ENCODE data around the gene MAP4K1.

MAP4K1 gene

GRCh38 chr19:38624822-38625221 lies 7.1 kb upstream of the MAP4K1 start:
- intact Hi-C loops (cut with DNase I; ENCODE audit: low total_unique reads), result no loop called here
- DNase-seq, result no peak
- Histone ChIP-seq H3K4me1 (peaks cover 0 to 9% (median 5%) of the 10 kb centered on the region in 4 donors), H3K36me3 (peaks cover 87 to 96% (median 87%) of the 10 kb centered on the region in 3 donors), H3K27ac (no peak overlapping the region), H3K9me3 (no peaks in the 10 kb centered on the region), H3K27me3 (no peaks in the 10 kb centered on the region), H3K4me3 (no peak overlapping the region)
- TF ChIP-seq, protein P1, sequence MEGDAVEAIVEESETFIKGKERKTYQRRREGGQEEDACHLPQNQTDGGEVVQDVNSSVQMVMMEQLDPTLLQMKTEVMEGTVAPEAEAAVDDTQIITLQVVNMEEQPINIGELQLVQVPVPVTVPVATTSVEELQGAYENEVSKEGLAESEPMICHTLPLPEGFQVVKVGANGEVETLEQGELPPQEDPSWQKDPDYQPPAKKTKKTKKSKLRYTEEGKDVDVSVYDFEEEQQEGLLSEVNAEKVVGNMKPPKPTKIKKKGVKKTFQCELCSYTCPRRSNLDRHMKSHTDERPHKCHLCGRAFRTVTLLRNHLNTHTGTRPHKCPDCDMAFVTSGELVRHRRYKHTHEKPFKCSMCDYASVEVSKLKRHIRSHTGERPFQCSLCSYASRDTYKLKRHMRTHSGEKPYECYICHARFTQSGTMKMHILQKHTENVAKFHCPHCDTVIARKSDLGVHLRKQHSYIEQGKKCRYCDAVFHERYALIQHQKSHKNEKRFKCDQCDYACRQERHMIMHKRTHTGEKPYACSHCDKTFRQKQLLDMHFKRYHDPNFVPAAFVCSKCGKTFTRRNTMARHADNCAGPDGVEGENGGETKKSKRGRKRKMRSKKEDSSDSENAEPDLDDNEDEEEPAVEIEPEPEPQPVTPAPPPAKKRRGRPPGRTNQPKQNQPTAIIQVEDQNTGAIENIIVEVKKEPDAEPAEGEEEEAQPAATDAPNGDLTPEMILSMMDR (IDR thresholded peaks at IDR 0.05), result no peak

DNA sequence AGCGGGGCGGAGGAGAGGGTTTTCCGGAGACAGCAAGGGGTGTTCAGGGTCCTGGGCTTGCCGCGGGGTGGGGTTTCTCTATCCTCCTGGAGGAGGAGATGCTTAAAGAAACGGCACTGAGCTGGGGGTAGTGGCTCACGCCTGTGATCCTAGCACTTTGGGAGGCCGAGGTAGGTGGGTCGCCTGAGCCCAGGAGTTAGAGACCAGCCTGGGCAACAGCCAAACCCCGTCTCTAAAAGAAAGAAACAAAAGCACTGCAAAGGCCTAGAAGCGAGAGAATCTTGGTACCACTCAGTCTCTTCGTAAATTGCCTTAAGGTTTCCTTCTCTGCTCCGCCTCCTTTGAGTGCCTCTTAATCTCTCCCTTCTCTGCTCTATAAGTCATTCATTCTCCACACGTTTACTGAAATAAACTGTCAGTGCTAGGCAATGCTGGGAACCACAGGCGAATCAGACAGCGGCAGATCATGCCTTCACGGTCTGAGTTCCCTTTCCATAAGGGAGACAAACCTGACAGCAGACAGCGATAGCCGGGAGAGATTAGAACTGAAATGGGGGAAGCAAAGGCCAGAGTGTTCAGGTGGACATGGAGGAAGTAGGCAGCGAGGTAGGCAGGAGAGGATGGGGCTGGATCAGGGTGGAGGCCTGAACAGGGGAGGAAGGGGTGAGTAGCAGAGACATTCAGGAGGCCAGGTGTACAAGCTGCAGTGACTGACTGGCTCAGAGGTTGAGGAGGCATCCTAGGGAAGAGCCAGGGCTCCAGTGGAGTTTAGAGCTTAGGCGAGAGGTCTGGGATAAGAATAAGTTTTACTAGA lies 1.8 kb upstream of the MAP4K1 start:
- DNase-seq, result no peak
- Histone ChIP-seq H3K4me3 (peak overlapping the region; percentile 90 to 98), H3K27me3 (no peaks in the 10 kb centered on the region), H3K27ac (peak overlapping the region; percentile 80 to 83), H3K9me3 (no peaks in the 10 kb centered on the region), H3K36me3 (peaks cover 39 to 44% (median 39%) of the 10 kb centered on the region in 3 donors), H3K4me1 (peaks cover 0 to 25% (median 19%) of the 10 kb centered on the region in 4 donors)
- intact Hi-C loops (cut with DNase I; ENCODE audit: low total_unique reads), result loop anchor here (5.0 to 10.0 kb wide), 2 partner anchors 222 to 285 kb away; no protein-coding TSS in a partner anchor
- TF ChIP-seq, protein P1 (IDR thresholded peaks at IDR 0.05), result no peak

- Histone ChIP-seq H3K27ac (peak within 1 kb of the TSS; percentile 80 to 83), H3K4me1 (peaks cover 0 to 25% (median 19%) of the 10 kb centered on the region in 4 donors), H3K9me3 (no peaks in the 10 kb centered on the region), H3K36me3 (peaks cover 31 to 36% (median 31%) of the 10 kb centered on the region in 3 donors), H3K27me3 (no peaks in the 10 kb centered on the region), H3K4me3 (peak within 1 kb of the TSS; percentile 90 to 98)
- DNase-seq, result peak; percentile 99 to 100
- TF ChIP-seq, protein P1 (IDR thresholded peaks at IDR 0.05), result no peak
- intact Hi-C loops (cut with DNase I; ENCODE audit: low total_unique reads), result loop anchor here (5.0 to 10.0 kb wide), 2 partner anchors 221 to 286 kb away; no protein-coding TSS in a partner anchor
Observed at GRCh38 chr19:38618590-38619360, 1.0 kb upstream of the MAP4K1 start, which contains the start of gene EIF3K. EIF3K (plus strand) TSS chr19:38619188; CDS start chr19:38619269, 81 bp downstream.

- TF ChIP-seq, protein P1 (IDR thresholded peaks at IDR 0.05), result no peak
- H3K9me3 ChIP-seq, result no peaks in the 10 kb centered on the region
- H3K36me3 ChIP-seq, result peaks cover 19 to 23% (median 20%) of the 10 kb centered on the region in 3 donors
- peak overlapping the region; percentile 90 to 98 for H3K4me3 ChIP-seq
- intact Hi-C loops (cut with DNase I; ENCODE audit: low total_unique reads), result loop anchor here (5.0 to 10.0 kb wide), 2 partner anchors 220 to 287 kb away; no protein-coding TSS in a partner anchor
- DNase-seq, result no peak
- peaks cover 0 to 25% (median 19%) of the 10 kb centered on the region in 4 donors for H3K4me1 ChIP-seq
- no peak overlapping the region for H3K27ac ChIP-seq
- H3K27me3 ChIP-seq, result no peaks in the 10 kb centered on the region
Observed at GRCh38 chr19:38617283-38617763, 430 bp downstream of the MAP4K1 start.

DNA sequence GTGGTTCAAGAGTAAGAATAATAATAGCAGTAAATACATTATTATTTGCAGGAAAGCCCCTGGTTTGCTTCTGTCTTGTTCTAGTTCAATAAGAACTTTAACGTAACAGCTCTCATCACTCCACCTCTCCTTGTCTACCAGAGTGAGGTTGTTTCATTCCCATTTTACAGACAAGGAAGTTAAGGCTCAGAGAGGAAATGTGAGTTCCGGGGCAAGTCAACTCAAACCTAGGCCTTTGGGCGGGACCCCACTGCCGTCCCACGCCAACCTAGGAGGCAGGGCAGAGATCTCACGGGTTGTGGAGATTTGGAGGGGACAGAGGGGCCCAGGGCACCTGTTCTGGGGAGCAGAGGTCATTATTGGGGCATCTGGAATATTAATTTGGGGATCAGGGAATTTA lies 1.5 kb downstream of the MAP4K1 start:
- DNase-seq, result no peak
- Histone ChIP-seq H3K27ac (no peak overlapping the region), H3K4me3 (no peak overlapping the region), H3K4me1 (peaks cover 0 to 25% (median 19%) of the 10 kb centered on the region in 4 donors), H3K9me3 (no peaks in the 10 kb centered on the region), H3K27me3 (no peaks in the 10 kb centered on the region), H3K36me3 (peaks cover 9 to 12% (median 11%) of the 10 kb centered on the region in 3 donors)
- TF ChIP-seq, protein P1 (IDR thresholded peaks at IDR 0.05), result no peak
- intact Hi-C loops (cut with DNase I; ENCODE audit: low total_unique reads), result loop anchor here (5.0 to 10.0 kb wide), 2 partner anchors 219 to 289 kb away; no protein-coding TSS in a partner anchor

Data from tibial artery (tissue), 4 donors.